UCSD-AML1 (cell line): ENCODE results near the gene BCL11B.
"Not testable (repeated sequence)": the region's sequence is repeated elsewhere in the genome, so short reads cannot be mapped to it uniquely, and the experiment has no call there.

Experiments
- DNase-seq: peaks from one replicate; lab custom pipeline; 2025; ENCODE audit not compliant: unreplicated experiment; lab: John Stamatoyannopoulos, UW

BCL11B gene

GRCh38 chr14:99242238-99242637, 29.8 kb downstream of the BCL11B start:
- DNase-seq, result no peak

GRCh38 chr14:99241325-99242010, 30.5 kb downstream of the BCL11B start:
- no peak for DNase-seq

GRCh38 chr14:99240627-99241324, 31.2 kb downstream of the BCL11B start:
- DNase-seq, result no peak

- DNase-seq, result no peak
These were observed 32.3 kb downstream of the BCL11B start for GRCh38 chr14:99239661-99240092.

GRCh38 chr14:99238216-99238615, 33.8 kb downstream of the BCL11B start:
- no peak for DNase-seq

- DNase-seq, result no peak
These were observed 34.7 kb downstream of the BCL11B start for GRCh38 chr14:99237288-99237687.

GRCh38 chr14:99236386-99237138, 35.4 kb downstream of the BCL11B start:
- DNase-seq, result no peak

GRCh38 chr14:99235582-99236320, 36.2 kb downstream of the BCL11B start:
- no peak for DNase-seq

- no peak for DNase-seq
These were observed 36.9 kb downstream of the BCL11B start for GRCh38 chr14:99234961-99235571.

- no peak for DNase-seq
These were observed 37.6 kb downstream of the BCL11B start for GRCh38 chr14:99234355-99234754.

GRCh38 chr14:99233222-99234035, 38.6 kb downstream of the BCL11B start:
- no peak for DNase-seq

- no peak for DNase-seq
These were observed 39.2 kb downstream of the BCL11B start for GRCh38 chr14:99232714-99233214.

- no peak for DNase-seq
These were observed 39.9 kb downstream of the BCL11B start for GRCh38 chr14:99231850-99232713.

- DNase-seq, result no peak
These were observed 40.7 kb downstream of the BCL11B start for GRCh38 chr14:99231161-99231849.

- DNase-seq, result no peak
These were observed 41.5 kb downstream of the BCL11B start for GRCh38 chr14:99230208-99231151.

- DNase-seq, result no peak
These were observed 42.3 kb downstream of the BCL11B start for GRCh38 chr14:99229654-99230207.

- DNase-seq, result not testable (repeated sequence)
These were observed 43.2 kb downstream of the BCL11B start for GRCh38 chr14:99228760-99229159.
